Mesenchymal stem cell (in vitro differentiated cells and primary cell): ENCODE measurements around the gene BBX.
A peak's percentile ranks its signal among the peaks of the same experiment; 100 is the strongest.

ENCODE experiments used
- DNase-seq: peaks from one replicate; pipeline ENCODE4 v3.0.0-alpha.2; 2013
- H2AFZ ChIP-seq: one replicate; pipeline ENCODE4 v1.6.1; 2013; ENCODE audit warnings: low read depth, mild to moderate bottlenecking, control low read depth, inconsistent platforms, low read length, moderate library complexity
- H2AK5ac ChIP-seq: 2 replicates; pipeline ENCODE4 v1.6.1; 2013; ENCODE audit warnings: low read length, moderate library complexity, mild to moderate bottlenecking, inconsistent platforms; ENCODE audit not compliant: severe bottlenecking
- H2BK120ac ChIP-seq: one replicate; pipeline ENCODE4 v1.6.1; 2013; ENCODE audit warnings: low read depth, mild to moderate bottlenecking, inconsistent platforms, low read length, moderate library complexity
- H2BK12ac ChIP-seq, 2 experiments: one replicate each; pipeline ENCODE4 v1.6.1; 2013; ENCODE audit warnings: inconsistent platforms in 2 of 2, low read length in 2 of 2, mild to moderate bottlenecking in 2 of 2, moderate library complexity in 2 of 2, control low read depth in 1 of 2
- H2BK15ac ChIP-seq: one replicate; pipeline ENCODE4 v1.6.1; 2013; ENCODE audit warnings: mild to moderate bottlenecking, low read depth, inconsistent platforms; ENCODE audit not compliant: poor library complexity, severe bottlenecking
- H2BK5ac ChIP-seq: 2 replicates; pipeline ENCODE4 v1.6.1; 2013; ENCODE audit warnings: low read depth, mild to moderate bottlenecking, low read length, control low read depth, inconsistent platforms; ENCODE audit not compliant: poor library complexity, severe bottlenecking
- H3K14ac ChIP-seq, 2 experiments: one replicate each; pipeline ENCODE4 v1.6.1; 2013; ENCODE audit warnings: inconsistent platforms in 2 of 2, low read length in 2 of 2, control low read depth in 1 of 2, mild to moderate bottlenecking in 1 of 2, moderate library complexity in 1 of 2
- H3K18ac ChIP-seq, 2 experiments: one replicate each; pipeline ENCODE4 v1.6.1; 2013; ENCODE audit warnings: inconsistent platforms in 2 of 2, low read length in 2 of 2, control low read depth in 1 of 2, low read depth in 1 of 2, mild to moderate bottlenecking in 1 of 2
- H3K23ac ChIP-seq, 2 experiments: one replicate each; pipeline ENCODE4 v1.6.1; 2013; ENCODE audit warnings: inconsistent platforms in 2 of 2, low read length in 2 of 2, mild to moderate bottlenecking in 2 of 2, moderate library complexity in 2 of 2, control low read depth in 1 of 2
- H3K27ac ChIP-seq: 2 replicates; pipeline ENCODE4 v1.5.1; 2013; ENCODE audit warnings: mild to moderate bottlenecking, moderate library complexity, low read length, control low read depth, inconsistent platforms; ENCODE audit not compliant: poor library complexity, severe bottlenecking
- H3K27me3 ChIP-seq, 2 experiments: 2 replicates each; pipeline versions ENCODE4 v1.6.1 to v1.7.0; 2013; ENCODE audit warnings: low read length in 2 of 2, mild to moderate bottlenecking in 2 of 2, moderate library complexity in 2 of 2, control low read depth in 1 of 2, inconsistent platforms in 1 of 2; ENCODE audit not compliant: control insufficient read depth in 1 of 2, insufficient read depth in 1 of 2
- H3K36me3 ChIP-seq, 2 experiments: 2 replicates each; pipeline versions ENCODE4 v1.6.1 to v1.7.0; 2013; ENCODE audit warnings: low read length in 2 of 2, control low read depth in 1 of 2, inconsistent platforms in 1 of 2, low read depth in 1 of 2, mild to moderate bottlenecking in 1 of 2; ENCODE audit not compliant: insufficient read depth in 2 of 2, control insufficient read depth in 1 of 2
- H3K4ac ChIP-seq, 2 experiments: one replicate each; pipeline ENCODE4 v1.6.1; 2013; ENCODE audit warnings: inconsistent platforms in 2 of 2, low read length in 2 of 2, mild to moderate bottlenecking in 2 of 2, moderate library complexity in 2 of 2, control low read depth in 1 of 2, low read depth in 1 of 2
- H3K4me1 ChIP-seq: 2 replicates; pipeline ENCODE4 v1.6.1; 2013; ENCODE audit warnings: low read depth, low read length, control low read depth; ENCODE audit not compliant: control insufficient read depth, insufficient read depth
- H3K4me2 ChIP-seq: 2 replicates; pipeline ENCODE4 v1.6.1; 2013; ENCODE audit warnings: low read length, mild to moderate bottlenecking, inconsistent platforms; ENCODE audit not compliant: poor library complexity, severe bottlenecking
- H3K4me3 ChIP-seq, 2 experiments: 2 replicates each; pipeline versions ENCODE4 v1.5.1 to v1.7.0; 2013; ENCODE audit warnings: low read length in 2 of 2, mild to moderate bottlenecking in 2 of 2, control low read depth in 1 of 2, low read depth in 1 of 2; ENCODE audit not compliant: insufficient read depth in 1 of 2
- H3K79me1 ChIP-seq: replicated peaks from 2 replicates; pipeline ENCODE4 v1.6.1; 2013; ENCODE audit warnings: mild to moderate bottlenecking, control low read depth, low read length, inconsistent platforms; ENCODE audit not compliant: poor library complexity, severe bottlenecking
- H3K9ac ChIP-seq: 2 replicates; pipeline ENCODE4 v1.7.0; 2013; ENCODE audit warnings: mild to moderate bottlenecking, low read length, moderate library complexity
- H3K9me3 ChIP-seq: 2 replicates; pipeline ENCODE4 v1.7.0; 2013; ENCODE audit warnings: mild to moderate bottlenecking, low read length; ENCODE audit not compliant: control insufficient read depth
- H4K8ac ChIP-seq: one replicate; pipeline ENCODE4 v1.6.1; 2013; ENCODE audit warnings: inconsistent platforms, mild to moderate bottlenecking, low read length, moderate library complexity
- H4K91ac ChIP-seq: one replicate; pipeline ENCODE4 v1.6.1; 2013; ENCODE audit warnings: mild to moderate bottlenecking, low read length, inconsistent platforms
- WGBS: methylation state at CpG from one replicate; pipeline ENCODE4 v1.1.7; 2013; ENCODE audit warnings: mixed read lengths; 5-methylcytosine and 5-hydroxymethylcytosine counted together

The BBX gene

DNA sequence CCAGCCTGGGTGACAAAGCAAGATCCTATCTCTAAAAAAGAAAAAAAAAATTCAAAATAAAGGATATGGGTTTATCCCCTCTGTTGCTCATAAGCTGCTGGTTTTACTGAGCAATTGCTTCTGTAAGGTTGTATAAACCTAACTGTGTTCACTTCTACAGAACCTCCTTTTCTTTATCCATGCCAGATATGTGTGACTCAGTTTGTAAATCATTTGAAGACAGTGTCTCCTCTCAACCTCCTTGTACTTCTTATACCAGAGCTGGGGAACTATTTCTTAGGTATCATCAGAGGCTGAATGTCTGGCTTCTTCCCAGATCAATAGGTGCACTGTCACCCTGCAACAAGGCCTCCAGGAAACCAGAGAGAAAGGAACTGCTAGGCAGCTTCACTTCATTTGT is 294.3 kb downstream of the BBX start:
- Histone ChIP-seq H3K4me2 (no peak overlapping the region), H3K23ac (no peak overlapping the region), H2BK12ac (no peak overlapping the region), H4K8ac (no peak overlapping the region), H2BK15ac (no peak overlapping the region), H3K4me1 (peaks cover 12% of the 10 kb centered on the region), H3K18ac (no peak overlapping the region), H2AK5ac (no peak overlapping the region), H3K4me3 (no peak overlapping the region), H2BK120ac (no peak overlapping the region), H3K4ac (no peak overlapping the region), H3K79me1 (no peaks in the 10 kb centered on the region), H2AFZ (no peak overlapping the region), H3K27me3 (no peaks in the 10 kb centered on the region), H3K9ac (no peak overlapping the region), H3K27ac (no peak overlapping the region), H3K9me3 (no peaks in the 10 kb centered on the region), H3K36me3 (no peaks in the 10 kb centered on the region), H2BK5ac (no peak overlapping the region), H3K14ac (no peak overlapping the region), H4K91ac (no peak overlapping the region)
- peak; percentile 10 for DNase-seq

DNA sequence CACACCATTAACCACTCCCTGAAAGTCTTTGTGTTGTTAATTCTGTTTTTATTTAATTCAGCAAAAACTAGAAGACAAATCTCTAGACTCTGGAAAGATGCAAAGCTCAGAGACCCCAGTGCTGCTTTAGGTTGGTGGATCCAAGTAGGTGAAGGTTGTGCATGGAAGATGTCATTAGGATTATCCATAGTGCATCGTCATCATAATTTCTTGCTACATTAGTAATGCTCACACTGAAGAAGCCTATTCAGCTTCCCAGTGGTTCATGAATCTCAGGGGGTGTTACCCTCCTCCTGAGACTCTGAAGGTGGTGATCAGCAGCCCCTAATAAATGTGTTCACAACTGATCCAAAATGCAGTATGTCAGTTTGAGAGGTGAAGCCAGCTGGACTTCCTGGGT is 295.3 kb downstream of the BBX start:
- Histone ChIP-seq H3K4me2 (no peak overlapping the region), H3K27ac (no peak overlapping the region)
- no CpG with 5 or more reads among the region's 1 CpG for WGBS

DNA sequence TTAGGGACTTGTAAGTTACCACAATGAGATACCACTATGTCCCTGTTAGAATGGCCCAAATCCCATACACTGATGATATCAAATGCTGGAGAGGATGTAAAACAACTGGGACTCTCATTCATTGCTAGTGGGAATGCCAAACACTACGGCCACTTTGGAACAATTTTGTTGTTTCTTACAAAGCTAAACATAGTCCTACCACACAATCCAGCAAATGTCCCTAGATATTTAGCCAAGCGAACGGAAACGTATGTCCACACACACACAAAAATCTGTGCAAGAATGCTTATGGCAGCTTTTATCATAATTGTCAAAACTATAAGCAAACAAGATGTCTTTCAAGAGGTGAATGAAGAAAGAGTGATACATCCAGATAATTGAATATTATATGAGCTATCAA is 296.9 kb downstream of the BBX start:
- H4K8ac ChIP-seq, result no peak overlapping the region
- no peak overlapping the region for H3K4me2 ChIP-seq
- H2BK120ac ChIP-seq, result no peak overlapping the region
- peaks cover 10% of the 10 kb centered on the region for H3K4me1 ChIP-seq
- H3K23ac ChIP-seq, result no peak overlapping the region
- no peak overlapping the region for H3K18ac ChIP-seq
- DNase-seq, result no peak
- H3K9ac ChIP-seq, result no peak overlapping the region
- no peaks in the 10 kb centered on the region for H3K27me3 ChIP-seq
- no peak overlapping the region for H3K27ac ChIP-seq
- no peak overlapping the region for H2AK5ac ChIP-seq
- no peak overlapping the region for H3K4ac ChIP-seq
- no peak overlapping the region for H2BK12ac ChIP-seq
- no peak overlapping the region for H2BK15ac ChIP-seq
- no peak overlapping the region for H4K91ac ChIP-seq
- no peak overlapping the region for H3K4me3 ChIP-seq
- H2AFZ ChIP-seq, result no peak overlapping the region
- no peak overlapping the region for H2BK5ac ChIP-seq
- no peak overlapping the region for H3K14ac ChIP-seq
- no peaks in the 10 kb centered on the region for H3K9me3 ChIP-seq
- H3K79me1 ChIP-seq, result no peaks in the 10 kb centered on the region
- no peaks in the 10 kb centered on the region for H3K36me3 ChIP-seq
- 84% methylated on average over 4 of the region's 4 CpGs for WGBS

More for the DNA sequence above, 295.3 kb downstream of the BBX start:
- no peak overlapping the region for H2BK12ac ChIP-seq
- no peak overlapping the region for H3K18ac ChIP-seq
- H2BK5ac ChIP-seq, result no peak overlapping the region
- no peak overlapping the region for H3K23ac ChIP-seq
- H3K14ac ChIP-seq, result no peak overlapping the region
- no peak overlapping the region for H3K4me3 ChIP-seq
- no peak for DNase-seq
- no peak overlapping the region for H2BK15ac ChIP-seq
- H3K27me3 ChIP-seq, result no peaks in the 10 kb centered on the region
- no peaks in the 10 kb centered on the region for H3K9me3 ChIP-seq
- no peak overlapping the region for H2AK5ac ChIP-seq
- no peak overlapping the region for H3K9ac ChIP-seq
- H3K79me1 ChIP-seq, result no peaks in the 10 kb centered on the region
- H2BK120ac ChIP-seq, result no peak overlapping the region
- peaks cover 12% of the 10 kb centered on the region for H3K4me1 ChIP-seq
- no peaks in the 10 kb centered on the region for H3K36me3 ChIP-seq
- no peak overlapping the region for H4K91ac ChIP-seq
- no peak overlapping the region for H4K8ac ChIP-seq
- H2AFZ ChIP-seq, result no peak overlapping the region
- no peak overlapping the region for H3K4ac ChIP-seq

DNA sequence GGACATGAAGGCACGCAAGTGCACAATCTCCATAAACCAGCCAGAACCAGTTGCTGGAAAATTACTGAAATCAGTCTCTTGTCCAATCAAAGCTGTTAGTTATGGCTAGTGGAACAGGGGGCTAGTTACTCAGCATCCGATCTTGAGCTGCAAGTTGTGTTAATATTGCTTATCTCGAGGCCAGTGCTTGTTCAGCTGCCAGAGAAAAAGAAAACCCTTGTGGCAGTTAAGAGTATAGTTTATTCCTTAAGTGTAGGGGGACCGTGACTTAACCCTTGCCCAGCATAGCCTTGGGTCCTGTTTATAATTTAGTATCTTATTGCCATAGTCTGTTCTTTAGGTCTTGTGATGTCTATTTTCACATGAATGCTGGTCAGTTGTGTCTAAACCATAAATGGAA is 299.5 kb downstream of the BBX start:
- H2AK5ac ChIP-seq, result no peak overlapping the region
- no peaks in the 10 kb centered on the region for H3K4me1 ChIP-seq
- WGBS, result 68% methylated on average over 3 of the region's 4 CpGs

More for the DNA sequence above, 299.5 kb downstream of the BBX start:
- Histone ChIP-seq H3K27ac (no peak overlapping the region), H3K18ac (no peak overlapping the region), H3K4me2 (no peak overlapping the region), H3K23ac (no peak overlapping the region), H4K8ac (no peak overlapping the region), H3K27me3 (peaks cover 0 to 4% of the 10 kb centered on the region in 2 experiments), H3K36me3 (no peaks in the 10 kb centered on the region), H3K9ac (no peak overlapping the region), H3K4ac (no peak overlapping the region), H4K91ac (no peak overlapping the region), H2BK12ac (no peak overlapping the region), H3K4me3 (no peak overlapping the region), H2BK5ac (no peak overlapping the region), H3K14ac (no peak overlapping the region), H2BK15ac (no peak overlapping the region), H2AFZ (no peak overlapping the region), H2BK120ac (no peak overlapping the region), H3K79me1 (no peaks in the 10 kb centered on the region), H3K9me3 (no peaks in the 10 kb centered on the region)
- DNase-seq, result no peak
